HG03025 (cell line): Measurements from ENCODE around the gene SLC25A12.
A peak's percentile ranks its signal among the peaks of the same experiment; 100 is the strongest.
"Not testable (repeated sequence)": the region's sequence is repeated elsewhere in the genome, so short reads cannot be mapped to it uniquely, and the experiment has no call there.

Source experiments
- ATAC-seq: cut with Tn5 transposase; IDR thresholded peaks from one replicate; pipeline ENCODE4 v1.9.1; 2021; ENCODE audit warnings: mild to moderate bottlenecking, moderate library complexity; ENCODE audit not compliant: unreplicated experiment, low FRiP score

The SLC25A12 gene, protein sequence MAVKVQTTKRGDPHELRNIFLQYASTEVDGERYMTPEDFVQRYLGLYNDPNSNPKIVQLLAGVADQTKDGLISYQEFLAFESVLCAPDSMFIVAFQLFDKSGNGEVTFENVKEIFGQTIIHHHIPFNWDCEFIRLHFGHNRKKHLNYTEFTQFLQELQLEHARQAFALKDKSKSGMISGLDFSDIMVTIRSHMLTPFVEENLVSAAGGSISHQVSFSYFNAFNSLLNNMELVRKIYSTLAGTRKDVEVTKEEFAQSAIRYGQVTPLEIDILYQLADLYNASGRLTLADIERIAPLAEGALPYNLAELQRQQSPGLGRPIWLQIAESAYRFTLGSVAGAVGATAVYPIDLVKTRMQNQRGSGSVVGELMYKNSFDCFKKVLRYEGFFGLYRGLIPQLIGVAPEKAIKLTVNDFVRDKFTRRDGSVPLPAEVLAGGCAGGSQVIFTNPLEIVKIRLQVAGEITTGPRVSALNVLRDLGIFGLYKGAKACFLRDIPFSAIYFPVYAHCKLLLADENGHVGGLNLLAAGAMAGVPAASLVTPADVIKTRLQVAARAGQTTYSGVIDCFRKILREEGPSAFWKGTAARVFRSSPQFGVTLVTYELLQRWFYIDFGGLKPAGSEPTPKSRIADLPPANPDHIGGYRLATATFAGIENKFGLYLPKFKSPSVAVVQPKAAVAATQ

DNA sequence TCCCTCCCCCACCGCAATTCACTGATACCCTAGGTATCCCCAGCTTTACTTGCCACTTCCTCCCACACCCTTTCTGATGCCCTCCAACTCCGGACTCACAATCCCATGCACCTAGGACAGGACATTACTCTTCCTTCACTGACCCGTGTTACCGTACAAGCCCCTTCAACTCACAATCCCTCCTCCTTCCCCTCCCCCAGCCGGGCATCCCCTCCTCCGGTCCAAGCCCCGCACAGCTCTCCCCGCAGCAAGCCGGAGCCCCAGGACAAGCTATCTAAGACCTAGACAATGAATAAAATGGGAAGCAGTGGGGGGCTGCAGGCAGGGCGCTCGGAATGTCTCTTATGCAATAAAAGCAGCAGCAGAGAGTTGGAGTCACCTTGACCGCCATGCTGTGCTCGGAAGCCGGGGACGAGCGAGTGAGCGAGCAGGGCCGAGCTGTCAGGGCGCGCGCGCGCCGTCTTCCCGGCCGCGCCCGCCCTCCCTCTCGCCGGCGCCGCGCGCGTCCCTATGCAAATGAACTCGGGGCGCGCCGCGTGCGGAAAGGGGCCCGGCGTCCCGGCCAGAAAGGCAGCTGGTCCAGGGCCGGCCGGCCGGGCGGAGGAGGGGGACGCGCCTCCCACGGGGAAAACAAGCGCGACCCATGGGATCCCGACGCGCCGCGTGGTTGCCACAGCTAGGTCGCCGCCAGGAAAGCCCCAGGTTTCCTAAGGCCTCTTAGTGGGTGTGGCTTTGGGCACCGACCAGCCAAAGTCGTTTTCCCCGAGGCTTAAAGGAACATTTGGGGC, at the start of gene SLC25A12:
SLC25A12 (minus strand) TSS at position 421 of the 788 bp plus-strand sequence; CDS start at position 391, 30 bp downstream.
- ATAC-seq = peak; percentile 79

DNA sequence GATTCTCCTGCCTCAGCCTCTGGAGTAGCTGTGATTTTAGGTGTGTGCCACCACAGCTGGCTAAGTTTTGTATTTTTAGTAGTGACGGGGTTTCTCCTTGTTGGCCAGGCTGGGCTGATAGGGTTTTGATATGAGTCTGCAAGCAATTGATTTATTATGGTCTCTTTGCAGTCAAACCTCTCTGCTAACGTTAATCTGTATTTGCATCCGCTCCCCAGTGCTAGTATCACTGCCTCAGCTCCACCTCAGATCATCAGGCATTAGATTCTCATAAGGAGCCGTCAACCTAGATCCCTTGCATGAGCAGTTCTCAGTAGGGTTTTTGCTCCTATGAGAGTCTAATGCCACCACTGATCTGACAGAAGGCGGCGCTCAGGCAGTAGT, 47.3 kb upstream of the SLC25A12 start:
- ATAC-seq = no peak

DNA sequence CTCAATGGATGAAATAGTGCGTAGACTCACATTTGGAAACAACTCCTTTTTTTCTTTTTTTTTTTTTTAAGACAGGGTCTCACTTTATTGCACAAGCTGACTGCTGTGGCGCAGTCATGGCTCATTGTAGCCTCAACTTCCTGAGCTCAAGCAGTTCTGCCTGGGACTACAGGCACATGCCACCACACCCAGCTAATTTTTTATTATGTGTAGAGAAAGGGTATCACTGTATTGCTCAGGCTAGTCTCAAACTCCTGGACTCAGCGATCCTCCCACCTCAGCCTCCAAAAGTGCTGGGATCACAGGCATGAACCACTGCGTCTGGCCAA, 45.7 kb upstream of the SLC25A12 start:
- no peak for ATAC-seq

DNA sequence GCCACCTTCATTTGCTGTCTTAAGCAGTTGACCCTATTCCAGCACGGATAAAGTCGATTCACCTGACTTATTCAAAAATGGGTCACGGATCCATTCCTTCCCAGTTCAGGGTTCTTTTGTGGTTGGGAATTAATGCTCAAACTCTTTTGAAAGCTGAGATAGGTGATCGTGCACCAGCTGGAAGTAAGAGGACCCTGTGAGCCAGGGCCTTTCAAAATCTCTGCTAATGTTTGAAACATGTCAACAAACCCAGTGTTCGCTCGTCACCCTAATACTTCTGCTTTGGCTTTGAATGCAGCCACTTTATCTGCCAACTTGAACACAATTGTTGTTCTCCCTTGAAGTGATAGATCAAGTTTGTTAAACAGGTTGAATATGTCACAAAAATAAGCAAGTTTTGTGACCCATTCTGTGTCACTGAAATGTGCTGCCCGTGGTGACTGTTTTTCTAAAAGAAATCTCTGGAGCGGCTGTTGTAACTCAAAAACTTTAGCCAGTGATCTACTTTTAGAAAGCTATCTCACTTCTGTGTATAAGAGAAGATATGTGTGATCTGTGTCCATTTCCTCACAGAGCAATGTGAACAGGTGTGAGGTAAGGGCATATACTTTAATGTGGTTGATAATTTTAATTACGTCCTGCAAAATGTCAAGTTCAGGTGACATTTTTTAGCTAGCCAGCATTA, 45.2 kb upstream of the SLC25A12 start:
- ATAC-seq = no peak

DNA sequence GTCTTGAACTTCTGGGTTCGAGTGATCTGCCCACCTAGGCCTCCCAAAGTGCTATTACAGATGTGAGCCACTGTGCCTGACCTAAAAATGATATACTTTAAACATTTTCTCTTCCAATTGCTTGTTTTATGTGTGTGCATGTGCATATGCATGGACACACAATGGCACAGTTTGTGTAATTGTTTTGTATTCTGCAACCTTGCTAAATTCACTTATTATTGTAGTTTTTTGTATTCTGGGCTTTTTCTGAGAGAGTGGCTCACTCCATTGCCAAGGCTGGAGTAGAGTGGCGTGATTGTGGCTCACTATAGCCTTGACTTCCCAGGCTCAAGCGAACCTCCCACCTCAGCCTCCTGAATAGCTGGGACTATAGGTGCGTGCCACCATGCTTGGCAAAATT, 36.3 kb upstream of the SLC25A12 start:
- ATAC-seq = no peak

DNA sequence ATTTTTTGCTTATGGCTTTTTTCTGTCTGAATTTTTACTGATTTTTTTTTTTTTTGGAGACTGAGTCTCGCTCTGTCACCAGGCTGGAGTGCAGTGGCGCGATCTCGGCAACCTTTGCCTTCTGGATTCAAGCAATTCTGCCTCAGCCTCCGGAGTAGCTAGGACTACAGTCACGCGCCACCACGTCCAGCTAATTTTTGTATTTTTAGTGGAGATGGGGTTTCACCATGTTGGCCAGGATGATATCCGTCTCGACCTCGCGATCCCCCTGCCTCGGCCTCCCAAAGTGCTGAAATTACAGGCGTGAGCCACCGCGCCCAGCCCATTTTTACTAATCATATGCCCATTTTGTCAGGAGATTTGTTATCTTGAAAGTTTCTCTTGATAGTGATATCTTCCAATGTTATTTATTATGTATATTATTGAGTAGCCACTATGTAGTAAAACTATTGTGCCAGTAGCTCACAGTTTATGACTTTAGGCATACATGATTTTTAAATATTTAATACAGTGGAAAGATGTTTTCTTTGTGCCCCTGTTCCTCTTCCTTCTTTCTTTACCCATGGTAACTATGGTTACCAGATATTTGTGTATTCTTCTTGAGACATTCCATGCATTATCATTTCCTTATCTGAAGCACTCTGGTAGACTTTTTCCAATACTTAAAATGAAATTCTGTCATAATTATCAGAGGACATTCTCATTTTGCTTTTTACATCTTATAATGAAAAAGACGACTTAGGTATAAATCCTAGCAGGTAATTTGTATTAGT, 30.3 kb upstream of the SLC25A12 start:
- ATAC-seq = no peak

DNA sequence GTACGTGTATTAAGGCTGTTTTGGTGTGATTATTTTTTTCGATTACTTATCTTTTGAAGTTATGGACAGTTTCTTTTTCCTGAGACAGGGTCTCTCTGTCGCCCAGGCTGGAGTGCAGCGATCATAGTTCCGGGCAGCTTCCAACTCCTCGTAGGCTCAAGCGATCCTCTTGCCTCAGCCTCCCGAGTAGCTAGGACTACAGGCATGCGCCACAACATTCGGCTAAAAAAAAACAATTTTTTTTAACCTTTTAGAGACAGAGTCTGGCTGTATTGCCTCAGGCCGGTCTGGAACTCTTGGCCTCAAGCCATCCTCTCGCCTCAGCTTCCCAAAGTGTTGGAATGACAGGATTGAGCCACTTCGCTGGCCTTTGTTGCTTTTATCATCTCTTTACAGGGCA, 29.2 kb upstream of the SLC25A12 start:
- ATAC-seq = no peak

DNA sequence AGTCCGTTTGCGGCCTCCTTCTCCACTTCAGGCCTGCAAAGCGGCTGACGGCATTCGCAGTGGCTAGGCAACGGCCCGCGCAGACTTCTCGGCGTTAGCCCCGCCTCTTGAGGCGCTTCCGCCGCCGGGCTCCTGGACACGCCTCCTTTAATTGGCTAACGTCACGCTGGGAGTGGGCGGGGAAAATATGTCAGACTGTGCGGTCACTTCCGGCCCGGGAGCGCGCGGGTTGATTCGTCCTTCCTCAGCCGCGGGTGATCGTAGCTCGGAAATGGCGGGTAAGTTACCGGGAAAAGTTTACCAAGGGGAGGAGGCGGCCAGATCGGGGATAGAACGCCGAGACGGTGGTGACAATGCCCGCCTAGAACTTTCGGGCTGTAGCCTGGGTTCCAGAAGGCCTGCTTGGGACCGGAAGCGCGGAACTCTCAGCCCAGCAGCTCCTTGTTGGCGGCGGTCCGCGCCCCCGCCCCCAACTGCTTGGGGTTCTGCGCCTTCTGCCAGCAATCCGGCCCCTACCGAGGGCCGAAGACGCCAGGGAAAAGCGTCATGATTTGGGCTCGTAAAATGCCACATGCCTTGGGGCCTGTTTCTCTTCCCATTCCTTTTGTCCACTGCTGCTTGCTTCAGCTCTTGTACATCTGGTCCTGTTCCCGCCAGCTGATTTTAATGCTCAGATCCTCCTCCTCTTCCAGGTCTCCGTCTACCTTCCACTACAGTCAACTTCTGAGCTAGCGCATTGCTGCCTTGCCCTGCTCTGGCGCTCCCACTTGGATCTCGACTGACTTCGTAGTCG, 28.4 kb upstream of the SLC25A12 start, which contains the start of gene HAT1:
HAT1 (plus strand) TSS at position 232 of the 793 bp plus-strand sequence; CDS start at position 272, 40 bp downstream.
- peak; percentile 95 for ATAC-seq

DNA sequence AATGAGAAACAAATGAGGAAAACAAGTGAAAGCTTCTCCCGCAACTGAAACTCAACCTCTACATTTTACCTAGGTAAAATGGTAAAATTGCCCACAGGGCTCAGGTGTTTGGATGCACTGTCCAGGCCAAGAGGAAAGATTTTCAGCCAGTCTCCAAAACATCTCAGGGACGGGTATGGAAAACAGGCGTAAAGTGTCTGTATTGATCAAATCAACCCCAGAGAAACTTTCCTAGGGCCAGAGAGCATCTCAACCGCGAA, 27.9 kb upstream of the SLC25A12 start:
- ATAC-seq = peak; percentile 15

DNA sequence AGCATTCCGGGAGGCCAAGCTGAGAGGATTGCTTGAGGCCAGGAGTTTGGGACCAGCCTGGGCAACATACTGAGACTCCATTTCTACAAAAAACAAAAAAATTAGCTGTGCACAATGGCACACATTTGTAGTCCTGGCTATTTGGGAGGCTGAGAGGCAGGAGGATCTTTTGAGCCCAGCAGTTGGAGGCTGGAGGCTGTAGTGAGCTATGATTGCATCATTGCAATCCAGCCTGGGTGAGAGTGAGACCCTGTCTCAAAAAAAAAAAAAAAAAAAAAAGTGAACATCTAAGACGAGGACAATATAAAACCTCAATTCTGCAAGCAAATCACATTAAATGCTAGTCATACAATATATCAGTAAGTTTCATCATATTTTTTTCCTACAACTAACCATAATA, 25.4 kb upstream of the SLC25A12 start:
- ATAC-seq = no peak

DNA sequence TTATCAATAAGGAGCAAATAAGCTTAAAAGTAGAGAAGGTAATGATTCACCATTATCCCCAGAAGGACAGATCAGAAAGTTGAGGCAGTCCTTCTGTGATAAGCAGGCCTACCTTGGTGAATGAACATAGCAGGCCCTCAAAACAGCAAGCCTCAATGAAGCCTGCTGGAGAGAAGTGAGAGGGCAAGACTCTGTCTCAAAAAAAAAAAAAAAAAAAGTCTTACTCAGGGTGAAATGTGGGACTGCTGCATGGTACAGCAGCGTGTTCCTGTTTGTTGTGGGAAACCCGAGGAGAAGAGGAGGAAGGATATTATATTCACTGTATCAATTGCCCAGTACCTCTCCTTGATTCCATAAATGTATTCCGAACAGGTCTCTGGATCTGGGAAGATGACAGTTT, 19.5 kb upstream of the SLC25A12 start:
- ATAC-seq = no peak

DNA sequence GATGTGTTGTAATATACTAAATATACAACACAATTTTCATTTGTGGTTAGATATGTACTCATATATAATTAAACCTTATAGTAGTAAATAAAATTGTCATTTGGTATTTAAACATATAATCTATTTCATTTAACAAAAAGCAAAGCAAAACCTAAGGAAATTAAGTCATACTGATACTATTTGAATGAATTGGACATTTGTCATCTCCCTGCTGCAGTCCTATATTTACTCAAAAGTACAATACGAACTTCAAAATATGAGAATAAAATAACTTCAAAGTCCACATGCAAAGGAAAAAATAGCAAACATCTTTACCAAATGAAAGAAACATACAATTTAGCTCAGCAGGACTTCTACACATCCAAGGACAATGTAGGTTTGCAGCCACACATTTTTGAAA, 16.4 kb upstream of the SLC25A12 start:
- no peak for ATAC-seq

DNA sequence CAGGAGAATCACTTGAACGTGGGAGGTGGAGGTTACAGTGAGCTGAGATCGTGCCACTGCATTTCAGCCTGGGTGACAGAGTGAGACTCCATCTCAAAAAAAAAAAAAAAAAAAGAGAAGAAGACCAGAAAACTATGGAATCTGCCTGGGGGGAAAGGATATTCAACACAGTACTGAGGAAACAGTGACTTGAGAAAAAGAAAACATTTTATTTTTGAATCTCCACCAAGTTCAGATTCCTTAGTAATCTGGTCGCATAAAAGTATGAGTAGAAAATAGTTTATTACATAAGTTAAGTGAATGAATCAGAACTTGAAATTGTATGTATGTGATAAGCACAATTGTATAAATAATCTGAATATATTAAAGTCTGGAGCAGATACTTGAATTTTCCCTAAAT, 15.2 kb upstream of the SLC25A12 start:
- no peak for ATAC-seq

DNA sequence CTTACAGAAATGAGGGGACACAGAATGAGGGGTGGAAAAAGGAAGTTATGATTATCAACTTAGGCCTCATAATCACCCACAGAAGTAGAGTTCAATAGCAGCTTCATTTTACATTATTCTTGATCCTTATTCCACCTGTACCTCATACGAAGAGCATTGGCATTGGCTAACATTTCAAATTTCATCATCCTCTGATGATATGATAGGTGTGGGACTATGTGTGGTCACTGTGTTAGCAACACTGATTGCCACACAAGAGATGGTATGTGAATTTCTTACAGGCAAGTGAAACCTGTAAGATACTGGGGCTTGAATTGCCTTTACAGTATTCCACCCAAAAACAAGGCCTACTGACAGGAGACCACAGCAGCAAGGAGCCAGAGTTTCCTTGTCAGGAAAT, 14.2 kb upstream of the SLC25A12 start:
- ATAC-seq = no peak

DNA sequence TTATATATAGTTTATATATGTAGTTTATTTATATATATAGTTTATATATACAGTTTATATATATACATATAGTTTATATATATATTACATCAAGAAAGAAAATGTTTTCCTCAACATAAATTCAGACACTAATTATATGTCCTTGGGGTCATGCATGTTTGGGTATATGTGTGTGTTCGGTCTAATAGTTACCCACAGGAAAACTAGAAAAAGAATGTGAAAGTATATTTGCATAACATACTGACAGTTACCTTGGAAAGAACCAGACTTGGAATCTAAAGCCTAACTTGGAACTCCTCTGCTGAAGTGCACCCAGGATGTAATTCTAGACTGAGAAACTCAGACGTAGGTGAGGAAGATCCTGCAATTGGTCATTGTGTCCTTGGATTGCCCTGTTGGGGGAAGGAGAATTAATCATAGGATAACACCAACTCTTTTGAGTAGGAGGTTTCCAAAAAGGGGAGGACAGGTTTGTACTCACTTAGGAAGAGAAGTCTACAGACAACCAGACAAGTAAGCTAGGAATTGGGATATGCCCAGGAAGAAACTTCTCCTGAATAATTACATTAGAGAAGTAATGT, 8.9 kb upstream of the SLC25A12 start:
- no peak for ATAC-seq

DNA sequence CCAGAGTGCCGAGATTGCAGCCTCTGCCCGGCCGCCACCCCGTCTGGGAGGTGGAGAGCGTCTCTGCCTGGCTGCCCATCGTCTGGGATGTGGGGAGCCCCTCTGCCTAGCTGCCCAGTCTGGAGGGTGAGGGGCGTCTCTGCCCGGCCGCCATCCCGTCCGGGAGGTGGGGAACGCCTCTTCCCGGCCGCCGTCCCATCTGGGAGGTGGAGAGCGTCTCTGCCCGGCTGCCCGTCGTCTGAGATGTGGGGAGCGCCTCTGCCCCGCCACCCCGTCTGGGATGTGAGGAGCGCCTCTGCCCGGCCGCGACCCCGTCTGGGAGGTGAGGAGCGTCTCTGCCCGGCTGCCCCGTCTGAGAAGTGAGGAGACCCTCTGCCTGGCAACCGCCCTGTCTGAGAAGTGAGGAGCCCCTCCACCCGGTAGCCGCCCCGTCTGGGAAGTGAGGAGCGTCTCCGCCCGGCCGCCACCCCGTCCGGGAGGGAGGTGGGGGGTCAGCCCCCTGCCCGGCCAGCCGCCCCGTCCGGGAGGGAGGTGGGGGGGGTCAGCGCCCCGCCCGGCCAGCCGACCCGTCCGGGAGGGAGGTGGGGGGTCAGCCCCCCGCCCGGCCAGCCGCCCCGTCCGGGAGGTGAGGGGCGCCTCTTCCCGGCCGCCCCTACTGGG, 5.7 kb upstream of the SLC25A12 start:
- ATAC-seq = not testable (repeated sequence)

DNA sequence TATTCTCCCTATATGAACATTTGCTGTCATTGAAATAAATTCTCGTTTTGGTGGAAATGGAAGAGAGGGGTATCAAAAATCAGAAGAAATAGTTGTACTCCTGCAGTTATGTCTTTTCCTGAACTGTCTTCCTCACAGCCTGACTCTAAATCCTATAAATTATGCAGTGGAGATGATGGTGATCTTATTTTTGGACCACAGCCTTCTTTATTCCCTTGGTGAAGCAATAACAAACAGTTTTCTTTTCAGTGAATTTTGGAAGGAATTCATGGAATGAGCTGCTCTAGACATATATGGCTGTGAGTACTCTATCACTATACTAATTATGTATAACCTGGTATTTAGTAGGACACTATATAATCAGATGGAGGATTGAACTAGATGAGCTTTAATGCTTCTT, 1.7 kb upstream of the SLC25A12 start:
- no peak for ATAC-seq

DNA sequence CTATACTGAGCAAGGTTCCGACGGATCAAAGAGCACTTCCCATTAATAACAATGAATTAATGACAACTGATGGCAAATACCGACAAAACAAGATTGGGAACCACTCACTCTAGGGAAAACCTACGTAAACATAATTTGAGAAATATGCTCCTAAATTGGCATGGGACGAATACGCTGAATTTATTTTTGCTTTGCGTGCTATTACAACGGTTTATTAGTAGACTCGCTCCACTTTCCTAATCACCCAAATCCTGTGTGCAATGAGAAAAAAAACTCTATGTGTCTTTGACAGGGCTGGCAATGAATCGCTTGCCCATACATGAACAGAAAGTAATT, 536 bp upstream of the SLC25A12 start:
- no peak for ATAC-seq
